Stimulated activated CD4-positive, alpha-beta T cell treated with anti-CD3 and anti-CD28 coated beads, Interleukin-4, amount 100 ng/mL, for 24 hours (primary cell): ENCODE data around the gene CPLX1.
"Not testable (repeated sequence)": the region's sequence is repeated elsewhere in the genome, so short reads cannot be mapped to it uniquely, and the experiment has no call there.

Experiments used
- DNase-seq: peaks from one replicate; pipeline ENCODE4 v3.0.0-alpha.2; 2020

The CPLX1 gene

DNA sequence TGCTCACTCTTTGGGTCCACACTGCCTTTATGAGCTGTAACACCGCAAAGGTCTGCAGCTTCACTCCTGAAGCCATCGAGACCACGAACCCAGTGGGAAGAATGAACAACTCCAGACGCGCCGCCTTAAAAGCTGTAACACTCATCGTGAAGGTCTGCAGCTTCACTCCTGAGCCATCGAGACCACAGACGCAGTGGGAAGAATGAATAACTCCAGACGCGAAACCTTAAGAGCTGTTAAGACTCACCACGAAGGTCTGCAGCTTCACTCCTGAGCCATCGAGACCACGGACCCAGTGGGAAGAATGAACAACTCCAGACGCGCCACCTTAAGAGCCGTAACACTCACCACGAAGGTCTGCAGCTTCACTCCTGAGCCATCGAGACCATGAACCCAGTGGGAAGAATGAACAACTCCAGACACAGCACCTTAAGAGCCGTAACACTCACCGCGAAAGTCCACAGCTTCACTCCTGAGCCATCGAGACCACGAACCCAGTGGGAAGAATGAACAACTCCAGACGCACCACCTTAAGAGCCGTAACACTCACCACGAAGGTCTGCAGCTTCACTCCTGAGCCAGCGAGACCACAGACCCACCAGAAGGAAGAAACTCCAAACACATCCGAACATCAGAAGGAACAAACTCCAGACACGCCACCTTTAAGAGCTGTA, 51.4 kb downstream of the CPLX1 start:
- DNase-seq: not testable (repeated sequence)

DNA sequence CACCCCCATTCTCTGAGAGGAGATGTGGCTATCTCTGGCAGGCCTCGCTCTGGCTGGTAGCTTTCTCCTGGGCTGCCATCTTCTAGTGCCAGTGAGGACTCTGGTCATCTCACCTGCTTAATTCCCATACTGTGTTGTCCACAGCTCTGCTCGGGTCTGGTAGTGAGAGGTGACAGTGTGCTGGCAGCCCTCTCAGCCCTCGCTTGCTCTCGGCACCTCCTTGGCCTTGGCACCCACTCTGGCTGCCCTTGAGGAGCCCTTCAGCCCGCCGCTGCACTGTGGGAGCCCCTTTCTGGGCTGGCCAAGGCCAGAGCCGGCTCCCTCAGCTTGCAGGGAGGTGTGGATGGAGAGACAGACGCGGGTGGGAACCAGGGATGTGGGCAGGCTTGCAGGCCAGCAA, 52.7 kb downstream of the CPLX1 start:
- no peak for DNase-seq

DNA sequence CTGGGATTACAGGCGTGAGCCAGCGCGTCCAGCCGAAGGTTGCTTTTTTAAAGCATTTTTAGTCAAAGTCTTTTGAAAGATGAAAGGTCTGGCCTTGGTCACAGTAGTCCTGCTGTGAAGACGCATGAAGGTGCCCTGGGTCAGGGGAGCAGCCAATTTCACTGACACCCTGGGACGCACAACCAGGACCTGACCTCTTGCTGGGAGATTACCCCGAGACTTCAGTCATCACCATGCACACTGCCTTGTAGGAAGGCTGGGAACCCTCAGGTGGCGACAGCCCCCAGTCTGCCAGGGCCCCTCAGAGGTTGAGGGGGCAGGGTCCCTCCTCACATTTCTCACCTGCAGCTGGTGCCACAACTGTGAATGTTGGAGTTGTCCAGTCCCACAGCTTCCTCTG, 53.2 kb downstream of the CPLX1 start:
- no peak for DNase-seq

DNA sequence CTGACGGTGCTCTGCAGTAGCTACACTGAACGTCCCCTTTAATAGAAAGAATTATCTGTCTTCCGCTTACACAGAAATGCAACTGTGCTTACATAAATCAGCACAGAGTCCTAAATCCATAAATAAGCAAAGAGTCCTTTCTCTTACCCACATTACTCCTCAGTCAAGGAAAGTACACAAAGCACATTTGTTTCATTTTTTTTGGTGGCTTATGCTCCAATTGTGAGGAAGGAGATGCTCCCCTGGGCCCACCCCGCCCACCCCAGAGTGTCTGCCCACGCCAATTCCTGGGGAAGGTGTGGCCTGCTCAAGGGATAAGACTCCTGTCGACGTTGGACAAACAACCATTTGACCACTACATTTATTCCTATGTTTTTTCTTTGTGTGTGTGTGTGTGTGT, 53.8 kb downstream of the CPLX1 start:
- no peak for DNase-seq

DNA sequence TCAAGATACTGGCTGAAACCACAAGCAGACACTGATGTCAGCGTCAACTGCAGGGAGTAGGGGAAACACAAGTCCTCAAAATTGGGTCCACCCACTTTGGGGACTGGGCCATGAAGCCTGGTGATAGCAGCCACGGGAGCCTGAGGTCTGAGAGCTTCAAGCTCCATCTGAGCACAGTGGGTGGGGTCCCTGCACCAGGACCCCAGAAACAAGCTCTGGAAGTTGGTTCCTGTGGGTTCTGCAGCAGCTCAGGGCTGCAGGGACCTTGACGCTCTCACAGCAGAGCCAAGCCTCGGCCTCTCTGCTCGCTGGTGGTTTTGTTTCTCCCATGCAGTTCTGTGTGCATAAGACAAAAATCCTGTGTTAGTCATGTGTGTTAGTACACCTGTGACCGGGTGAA, 54.5 kb downstream of the CPLX1 start:
- DNase-seq: no peak

DNA sequence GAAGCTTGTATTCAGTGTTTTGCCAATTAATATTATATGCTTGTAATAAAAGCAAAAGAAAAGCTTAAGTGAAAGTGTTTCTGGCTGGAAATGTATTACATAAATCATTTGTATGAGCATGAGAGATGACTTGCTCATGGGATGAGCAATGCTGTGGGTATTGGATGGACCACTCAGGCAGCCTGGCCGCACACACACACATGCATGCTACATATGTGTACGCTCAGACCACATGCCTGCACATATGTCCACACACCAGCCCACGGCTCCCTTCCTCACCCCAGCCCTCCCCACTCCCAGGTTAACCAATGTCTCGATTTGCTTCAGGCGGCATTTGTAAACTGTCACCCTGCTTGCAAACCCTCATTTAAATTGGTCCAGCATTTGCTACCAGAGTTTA, 55.9 kb downstream of the CPLX1 start:
- DNase-seq: no peak

DNA sequence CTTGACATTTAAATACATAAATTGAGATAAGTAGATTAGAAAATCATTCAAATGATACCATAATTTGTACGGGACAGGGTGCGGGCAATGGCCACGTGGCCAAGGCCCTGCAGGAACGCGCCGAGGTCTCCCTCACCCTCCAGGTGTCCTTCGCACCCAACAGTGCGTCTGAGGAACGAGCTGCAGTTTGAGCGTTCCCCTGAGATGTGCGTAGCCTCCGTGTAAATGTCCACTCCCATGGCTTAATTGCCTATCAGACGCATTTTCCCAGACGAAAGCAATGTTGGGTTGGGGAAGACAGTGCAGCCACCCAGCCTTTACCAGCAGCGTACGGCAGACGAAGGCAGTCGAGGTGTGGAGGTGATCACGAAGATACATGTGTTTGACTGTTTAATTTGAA, 56.4 kb downstream of the CPLX1 start:
- DNase-seq: no peak

DNA sequence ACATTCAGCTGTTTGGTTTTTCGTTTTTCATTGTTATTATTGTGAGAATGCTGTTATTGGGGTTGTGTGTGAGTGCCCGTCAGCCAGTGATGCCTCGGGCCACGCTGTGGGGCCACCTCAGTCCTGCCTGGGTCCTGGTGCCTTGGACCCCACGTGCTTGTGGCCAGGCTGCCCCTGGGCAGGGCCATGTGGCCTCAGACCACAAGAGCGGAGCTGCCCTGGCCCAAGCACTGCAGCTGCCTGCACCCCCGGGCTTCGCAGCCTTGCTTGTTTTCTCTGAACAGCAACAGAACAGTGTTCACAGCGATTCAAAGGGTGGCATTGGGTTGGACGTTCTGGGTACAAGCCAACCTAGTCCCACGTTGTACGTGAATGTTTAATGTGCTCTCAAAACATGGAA, 56.9 kb downstream of the CPLX1 start:
- no peak for DNase-seq

DNA sequence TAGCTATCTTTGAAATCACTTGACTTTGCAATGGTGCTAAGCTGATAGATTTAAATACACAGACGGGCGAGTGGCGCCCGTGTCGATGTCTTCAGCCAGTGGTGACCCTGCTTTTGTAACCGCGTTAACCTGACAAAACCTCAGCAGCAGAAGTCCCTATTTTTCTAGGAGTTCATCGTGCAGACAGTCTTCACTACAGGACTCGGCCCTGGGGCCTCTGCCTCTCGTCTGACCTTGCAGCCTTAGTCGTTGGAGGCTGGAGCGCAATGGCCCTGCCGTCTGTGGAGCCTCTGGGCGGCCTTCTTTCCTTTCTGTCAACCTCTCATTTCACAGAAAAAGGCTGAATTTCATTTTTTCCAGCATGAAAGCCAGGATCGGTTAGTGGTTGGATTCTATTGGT, 57.9 kb downstream of the CPLX1 start:
- no peak for DNase-seq

GRCh38 chr4:766559-767283, 59.2 kb downstream of the CPLX1 start:
- DNase-seq: no peak

GRCh38 chr4:766152-766515, 59.8 kb downstream of the CPLX1 start:
- DNase-seq: no peak

GRCh38 chr4:764405-765169, 61.3 kb downstream of the CPLX1 start:
- no peak for DNase-seq

GRCh38 chr4:763922-764321, 62.0 kb downstream of the CPLX1 start:
- DNase-seq: no peak

GRCh38 chr4:763191-763810, 62.6 kb downstream of the CPLX1 start:
- DNase-seq: no peak

GRCh38 chr4:762211-763190, 63.4 kb downstream of the CPLX1 start:
- no peak for DNase-seq

GRCh38 chr4:761739-762138, 64.2 kb downstream of the CPLX1 start:
- DNase-seq: no peak

GRCh38 chr4:761086-761485, 64.8 kb downstream of the CPLX1 start:
- no peak for DNase-seq

GRCh38 chr4:760616-761015, 65.3 kb downstream of the CPLX1 start:
- no peak for DNase-seq

- DNase-seq: not testable (repeated sequence)
Measured at GRCh38 chr4:759810-760209, 66.1 kb downstream of the CPLX1 start.

DNA sequence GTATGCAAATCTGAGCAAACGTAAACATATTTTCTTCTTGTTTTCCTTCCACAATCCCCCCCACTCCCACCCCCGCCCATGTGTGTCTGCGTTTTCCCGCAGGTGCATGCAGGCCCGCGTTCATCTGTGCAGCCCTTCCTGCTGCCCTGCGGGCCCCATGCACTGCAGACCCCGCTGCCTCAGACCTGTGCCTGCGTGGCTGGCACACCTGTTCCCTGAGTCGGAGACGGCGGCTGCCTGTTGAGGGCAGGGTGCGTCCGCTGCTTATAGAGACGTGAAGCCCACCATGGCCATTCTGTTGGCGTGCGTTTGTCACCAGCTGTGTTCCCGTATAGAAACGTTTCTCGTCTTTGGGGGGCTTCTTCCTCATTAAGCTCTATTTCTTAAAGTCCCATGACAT, 68.8 kb downstream of the CPLX1 start:
- DNase-seq: no peak

DNA sequence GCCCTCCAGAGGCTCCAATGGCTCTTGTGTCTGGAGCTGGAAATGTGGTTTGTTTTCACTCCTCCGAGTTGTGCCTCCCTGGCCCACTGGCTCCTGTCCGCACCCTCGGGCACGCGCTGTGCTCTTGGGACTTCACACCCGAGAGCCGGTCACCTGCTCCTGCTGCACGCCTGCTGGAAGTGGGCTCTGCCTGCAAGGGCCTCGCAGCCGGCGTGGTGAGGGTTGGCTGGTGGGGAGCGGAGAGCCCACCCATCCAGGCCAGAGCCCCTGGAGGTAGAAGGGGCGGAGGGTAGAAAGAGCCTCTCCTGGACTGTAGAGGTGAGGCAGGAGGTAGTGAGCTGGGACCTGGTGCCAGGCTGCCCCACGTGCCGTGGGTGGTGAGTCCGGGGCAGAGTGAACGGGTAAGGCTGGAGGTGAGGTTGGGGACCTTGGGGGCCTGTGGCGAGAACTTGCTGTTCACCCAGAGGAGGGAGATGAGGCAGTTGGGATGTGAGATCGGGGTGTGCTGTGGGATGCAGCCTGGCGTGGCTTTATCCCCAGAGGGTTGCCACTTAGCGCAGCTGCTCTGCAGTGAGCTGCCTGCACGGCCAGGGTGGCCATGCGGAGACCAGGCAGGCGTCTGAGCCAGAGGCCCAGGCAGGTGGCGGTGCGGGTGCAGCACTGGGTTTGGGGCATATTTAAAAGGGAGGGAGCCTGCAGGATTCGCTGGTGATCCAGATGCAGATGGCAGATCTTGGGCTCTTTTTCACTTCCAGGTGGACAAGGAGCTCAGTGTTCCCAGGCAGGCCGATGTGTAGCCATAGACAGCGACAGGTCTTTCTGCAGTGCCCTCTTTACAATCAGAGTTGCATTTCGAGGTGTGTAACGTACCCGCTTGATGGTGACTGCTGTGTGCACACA, 71.5 kb downstream of the CPLX1 start:
- no peak for DNase-seq
